Frontal cortex (tissue), 4 donors: Measurements from ENCODE around the gene POLR2J. TPM values are rescaled to one million over a fixed set of nuclear protein-coding genes. Genes with fewer than 3 reads are reported as not detected.
"Not testable (repeated sequence)": the region's sequence is repeated elsewhere in the genome, so short reads cannot be mapped to it uniquely, and the experiment has no call there.

Experiments
- DNase-seq, 2 donors: peaks; one replicate each; pipeline ENCODE4 v3.0.0; 2012; ENCODE audit warnings: low spot score in 2 of 2
- FAIRE-seq: peaks from 2 replicates; lab custom pipeline; 2012; peaks lifted over from hg19 to GRCh38; lab: Jason Lieb, UNC
- total RNA-seq: library from RNA; depleted of rRNA; stranded (reverse); fragments of >200 nt; gene quantifications from one replicate; pipeline ENCODE4 v1.2.3, GENCODE V29; 2014
- donor health status: control.
- donor health status: control.
- donor health status: control.

Gene POLR2J
- total RNA-seq, 1 donor from 2014 or later: 11.8 TPM

- DNase-seq, FAIRE-seq: not testable (repeated sequence)
Observed at GRCh38 chr7:102497308-102497707, 18.6 kb upstream of the POLR2J start.

GRCh38 chr7:102496861-102497260, 18.1 kb upstream of the POLR2J start:
- DNase-seq, FAIRE-seq: not testable (repeated sequence)

- FAIRE-seq: not testable (repeated sequence)
Observed at GRCh38 chr7:102494473-102495149, 15.9 kb upstream of the POLR2J start.

GRCh38 chr7:102494026-102494425, 15.3 kb upstream of the POLR2J start:
- not testable (repeated sequence) for DNase-seq

More at GRCh38 chr7:102494473-102495149, 15.9 kb upstream of the POLR2J start:
- not testable (repeated sequence) for DNase-seq

GRCh38 chr7:102493220-102493935, 14.7 kb upstream of the POLR2J start:
- not testable (repeated sequence) for FAIRE-seq, DNase-seq

More at GRCh38 chr7:102494026-102494425, 15.3 kb upstream of the POLR2J start:
- not testable (repeated sequence) for FAIRE-seq

- FAIRE-seq, DNase-seq: not testable (repeated sequence)
Observed at GRCh38 chr7:102490529-102491075, 11.9 kb upstream of the POLR2J start.

GRCh38 chr7:102484317-102484716, 5.6 kb upstream of the POLR2J start:
- FAIRE-seq: not testable (repeated sequence)

GRCh38 chr7:102481962-102482361, 3.2 kb upstream of the POLR2J start:
- DNase-seq, FAIRE-seq: not testable (repeated sequence)

More at GRCh38 chr7:102484317-102484716, 5.6 kb upstream of the POLR2J start:
- DNase-seq: not testable (repeated sequence)

GRCh38 chr7:102479982-102480637, 1.4 kb upstream of the POLR2J start:
- FAIRE-seq, DNase-seq: not testable (repeated sequence)

GRCh38 chr7:102479209-102479584, 475 bp upstream of the POLR2J start:
- not testable (repeated sequence) for FAIRE-seq, DNase-seq

GRCh38 chr7:102474736-102475435, 3.8 kb downstream of the POLR2J start:
- FAIRE-seq, DNase-seq: not testable (repeated sequence)

- FAIRE-seq, DNase-seq: not testable (repeated sequence)
Observed at GRCh38 chr7:102474116-102474515, 4.6 kb downstream of the POLR2J start.

GRCh38 chr7:102473271-102473991, 5.3 kb downstream of the POLR2J start:
- no peak for FAIRE-seq
- no peak for DNase-seq

- no peak for FAIRE-seq
- DNase-seq: no peak
Observed at GRCh38 chr7:102472126-102473041, 6.3 kb downstream of the POLR2J start.

GRCh38 chr7:102471791-102472125, 7.0 kb downstream of the POLR2J start:
- DNase-seq (no peak), FAIRE-seq (no peak)

- DNase-seq (no peak), FAIRE-seq (no peak)
Observed at GRCh38 chr7:102469972-102470825, 8.5 kb downstream of the POLR2J start.
